ENCODE measurements around the gene LDLR.
"Not testable (repeated sequence)": the region's sequence is repeated elsewhere in the genome, so short reads cannot be mapped to it uniquely, and the experiment has no call there.

The LDLR gene

DNA sequence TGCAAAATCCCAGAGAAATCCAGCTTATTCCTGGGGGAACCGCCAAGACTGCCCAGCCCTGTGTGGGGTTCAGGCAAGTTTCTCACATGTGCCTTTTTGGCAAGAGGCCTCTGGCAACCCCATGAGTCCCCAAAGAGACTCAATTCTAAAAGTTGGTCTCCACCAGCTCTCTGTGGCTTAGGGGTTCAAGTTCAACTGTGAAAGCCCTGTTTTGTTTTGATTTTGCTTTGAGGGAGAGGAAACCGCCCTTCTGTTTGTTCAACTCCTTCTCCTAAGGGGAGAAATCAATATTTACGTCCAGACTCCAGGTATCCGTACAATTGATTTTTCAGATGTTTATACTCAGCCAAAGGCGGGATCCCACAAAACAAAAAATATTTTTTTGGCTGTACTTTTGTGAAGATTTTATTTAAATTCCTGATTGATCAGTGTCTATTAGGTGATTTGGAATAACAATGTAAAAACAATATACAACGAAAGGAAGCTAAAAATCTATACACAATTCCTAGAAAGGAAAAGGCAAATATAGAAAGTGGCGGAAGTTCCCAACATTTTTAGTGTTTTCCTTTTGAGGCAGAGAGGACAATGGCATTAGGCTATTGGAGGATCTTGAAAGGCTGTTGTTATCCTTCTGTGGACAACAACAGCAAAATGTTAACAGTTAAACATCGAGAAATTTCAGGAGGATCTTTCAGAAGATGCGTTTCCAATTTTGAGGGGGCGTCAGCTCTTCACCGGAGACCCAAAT is 583 bp upstream of the LDLR start:
- no peaks in the 10 kb centered on the region for H3K27me3 ChIP-seq (ENCODE audit: insufficient read depth, low read length)
- peaks cover 21% of the 10 kb centered on the region for H3K36me3 ChIP-seq (ENCODE audit: insufficient read depth, low read length)
- H3K9me3 ChIP-seq (ENCODE audit: low read length) = no peaks in the 10 kb centered on the region
- peaks cover 26% of the 10 kb centered on the region for H3K4me1 ChIP-seq (ENCODE audit: insufficient read depth, low read length)
- H3K4me3 ChIP-seq (ENCODE audit: low read length) = peak overlapping the region; percentile 67
- no peak overlapping the region for H2AFZ ChIP-seq (ENCODE audit: low read depth, low read length)

DNA sequence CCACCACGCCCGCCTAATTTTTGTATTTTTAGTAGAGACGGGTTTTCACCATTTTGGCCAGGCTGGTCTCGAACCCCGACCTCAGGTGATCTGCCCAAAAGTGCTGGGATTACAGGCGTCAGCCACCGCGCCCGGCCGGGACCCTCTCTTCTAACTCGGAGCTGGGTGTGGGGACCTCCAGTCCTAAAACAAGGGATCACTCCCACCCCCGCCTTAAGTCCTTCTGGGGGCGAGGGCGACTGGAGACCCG is 676 bp downstream of the LDLR start:
- not testable (repeated sequence) for H2AFZ ChIP-seq (ENCODE audit: low read depth, low read length)
- Histone ChIP-seq H3K4me3 (ENCODE audit: low read length) (peak overlapping the region; percentile 67), H3K4me1 (ENCODE audit: insufficient read depth, low read length) (peaks cover 26% of the 10 kb centered on the region)

DNA sequence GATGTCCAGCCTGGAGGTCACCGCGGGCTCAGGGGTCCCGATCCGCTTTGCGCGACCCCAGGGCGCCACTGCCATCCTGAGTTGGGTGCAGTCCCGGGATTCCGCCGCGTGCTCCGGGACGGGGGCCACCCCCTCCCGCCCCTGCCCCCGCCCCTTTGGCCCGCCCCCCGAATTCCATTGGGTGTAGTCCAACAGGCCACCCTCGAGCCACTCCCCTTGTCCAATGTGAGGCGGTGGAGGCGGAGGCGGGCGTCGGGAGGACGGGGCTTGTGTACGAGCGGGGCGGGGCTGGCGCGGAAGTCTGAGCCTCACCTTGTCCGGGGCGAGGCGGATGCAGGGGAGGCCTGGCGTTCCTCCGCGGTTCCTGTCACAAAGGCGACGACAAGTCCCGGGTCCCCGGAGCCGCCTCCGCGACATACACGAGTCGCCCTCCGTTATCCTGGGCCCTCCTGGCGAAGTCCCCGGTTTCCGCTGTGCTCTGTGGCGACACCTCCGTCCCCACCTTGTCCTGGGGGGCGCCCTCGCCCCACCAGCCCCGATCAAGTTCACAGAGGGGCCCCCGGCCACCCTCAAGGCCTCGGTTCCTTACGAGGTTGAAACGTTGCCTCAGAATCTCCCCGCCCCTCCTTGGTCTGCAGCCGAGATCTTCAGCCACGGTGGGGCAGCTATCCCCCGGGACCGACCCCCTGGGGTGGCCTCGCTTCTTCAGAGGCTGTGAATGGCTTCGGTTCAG is 1.2 kb downstream of the LDLR start:
- peak overlapping the region; percentile 67 for H3K4me3 ChIP-seq (ENCODE audit: low read length)
- H2AFZ ChIP-seq (ENCODE audit: low read depth, low read length) = no peak overlapping the region
- no peaks in the 10 kb centered on the region for H3K27me3 ChIP-seq (ENCODE audit: insufficient read depth, low read length)
- H3K9me3 ChIP-seq (ENCODE audit: low read length) = no peaks in the 10 kb centered on the region
- peaks cover 33% of the 10 kb centered on the region for H3K36me3 ChIP-seq (ENCODE audit: insufficient read depth, low read length)
- H3K4me1 ChIP-seq (ENCODE audit: insufficient read depth, low read length) = peaks cover 24% of the 10 kb centered on the region

More for the DNA sequence above, 676 bp downstream of the LDLR start:
- peaks cover 31% of the 10 kb centered on the region for H3K36me3 ChIP-seq (ENCODE audit: insufficient read depth, low read length)
- not testable (repeated sequence) for H3K27me3 ChIP-seq (ENCODE audit: insufficient read depth, low read length); H3K9me3 ChIP-seq (ENCODE audit: low read length)

DNA sequence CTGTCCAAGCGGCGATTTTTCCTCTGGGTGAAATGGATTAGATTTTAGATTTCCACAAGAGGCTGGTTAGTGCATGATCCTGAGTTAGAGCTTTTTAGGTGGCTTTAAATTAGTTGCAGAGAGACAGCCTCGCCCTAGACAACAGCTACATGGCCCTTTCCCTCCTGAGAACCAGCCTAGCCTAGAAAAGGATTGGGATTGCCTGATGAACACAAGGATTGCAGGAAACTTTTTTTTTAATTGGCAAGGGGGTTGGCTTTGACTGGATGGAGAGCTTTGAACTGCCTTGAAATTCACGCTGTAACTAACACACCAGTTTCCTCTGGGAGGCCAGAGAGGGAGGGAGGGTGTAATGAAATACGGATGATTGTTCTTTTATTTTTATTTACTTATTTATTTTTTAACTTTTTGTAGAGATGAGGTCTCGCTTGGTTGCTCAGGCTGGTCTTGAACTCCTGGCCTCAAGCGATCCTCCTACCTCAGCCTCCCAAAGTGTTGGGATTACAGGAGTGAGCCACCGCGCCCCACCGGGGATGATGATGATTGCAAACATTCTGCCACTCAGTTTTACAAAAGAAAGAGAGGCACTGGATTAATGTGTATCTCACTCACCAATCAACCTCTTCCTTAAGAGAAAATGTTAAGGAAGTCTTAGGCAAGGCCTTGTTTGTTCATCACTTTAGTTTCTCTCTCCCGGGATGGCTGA is 1.9 kb downstream of the LDLR start:
- Histone ChIP-seq H2AFZ (ENCODE audit: low read depth, low read length) (no peak overlapping the region), H3K4me1 (ENCODE audit: insufficient read depth, low read length) (peaks cover 21% of the 10 kb centered on the region), H3K27me3 (ENCODE audit: insufficient read depth, low read length) (no peaks in the 10 kb centered on the region), H3K36me3 (ENCODE audit: insufficient read depth, low read length) (peaks cover 39% of the 10 kb centered on the region), H3K4me3 (ENCODE audit: low read length) (peak overlapping the region; percentile 67), H3K9me3 (ENCODE audit: low read length) (peaks cover 3% of the 10 kb centered on the region)

DNA sequence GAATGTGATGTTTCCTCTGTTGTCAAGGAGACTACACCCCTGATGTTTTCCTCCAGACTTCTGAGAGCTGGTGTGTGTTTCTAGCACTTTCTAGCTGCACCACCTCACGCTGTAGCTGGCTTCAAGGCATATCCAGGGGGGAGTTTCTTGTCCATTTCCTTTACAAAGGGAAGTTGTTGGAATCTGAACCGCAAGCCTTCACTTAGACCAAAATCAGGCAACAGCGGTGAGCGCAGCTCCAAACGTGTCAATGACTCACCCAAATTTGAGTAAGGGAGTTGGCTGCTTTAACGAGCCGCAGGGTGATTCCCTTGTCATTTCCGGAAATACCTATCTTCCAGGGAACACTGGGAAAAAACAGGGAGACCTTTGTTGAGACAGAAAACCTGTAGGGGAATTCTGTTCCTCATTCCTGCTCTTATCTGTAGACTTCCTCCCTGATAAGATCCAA is 2.5 kb downstream of the LDLR start:
- Histone ChIP-seq H3K27me3 (ENCODE audit: insufficient read depth, low read length) (no peaks in the 10 kb centered on the region), H3K36me3 (ENCODE audit: insufficient read depth, low read length) (peaks cover 45% of the 10 kb centered on the region), H3K4me1 (ENCODE audit: insufficient read depth, low read length) (peaks cover 21% of the 10 kb centered on the region), H3K4me3 (ENCODE audit: low read length) (peak overlapping the region; percentile 67), H3K9me3 (ENCODE audit: low read length) (peaks cover 3% of the 10 kb centered on the region), H2AFZ (ENCODE audit: low read depth, low read length) (no peak overlapping the region)

DNA sequence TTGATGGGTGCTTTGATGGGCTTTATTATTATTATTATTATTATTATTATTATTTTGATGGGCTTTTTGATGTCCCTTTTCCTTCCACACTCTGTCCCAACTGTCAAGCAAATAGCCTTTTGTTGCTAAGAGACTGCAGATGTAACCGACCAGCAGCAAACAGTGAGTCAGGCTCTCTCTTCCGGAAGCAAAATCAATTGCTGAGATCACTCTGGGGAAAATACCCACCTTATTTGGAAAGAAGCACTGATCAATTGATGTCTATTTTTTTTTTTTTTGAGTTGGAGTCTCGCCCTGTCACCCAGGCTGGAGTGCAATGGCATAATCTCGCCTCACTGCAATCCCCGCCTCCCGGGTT is 2.9 kb downstream of the LDLR start:
- no peak overlapping the region for H2AFZ ChIP-seq (ENCODE audit: low read depth, low read length)
- peak overlapping the region; percentile 67 for H3K4me3 ChIP-seq (ENCODE audit: low read length)
- peaks cover 21% of the 10 kb centered on the region for H3K4me1 ChIP-seq (ENCODE audit: insufficient read depth, low read length)
- peaks cover 3% of the 10 kb centered on the region for H3K9me3 ChIP-seq (ENCODE audit: low read length)
- H3K27me3 ChIP-seq (ENCODE audit: insufficient read depth, low read length) = no peaks in the 10 kb centered on the region
- peaks cover 49% of the 10 kb centered on the region for H3K36me3 ChIP-seq (ENCODE audit: insufficient read depth, low read length)

DNA sequence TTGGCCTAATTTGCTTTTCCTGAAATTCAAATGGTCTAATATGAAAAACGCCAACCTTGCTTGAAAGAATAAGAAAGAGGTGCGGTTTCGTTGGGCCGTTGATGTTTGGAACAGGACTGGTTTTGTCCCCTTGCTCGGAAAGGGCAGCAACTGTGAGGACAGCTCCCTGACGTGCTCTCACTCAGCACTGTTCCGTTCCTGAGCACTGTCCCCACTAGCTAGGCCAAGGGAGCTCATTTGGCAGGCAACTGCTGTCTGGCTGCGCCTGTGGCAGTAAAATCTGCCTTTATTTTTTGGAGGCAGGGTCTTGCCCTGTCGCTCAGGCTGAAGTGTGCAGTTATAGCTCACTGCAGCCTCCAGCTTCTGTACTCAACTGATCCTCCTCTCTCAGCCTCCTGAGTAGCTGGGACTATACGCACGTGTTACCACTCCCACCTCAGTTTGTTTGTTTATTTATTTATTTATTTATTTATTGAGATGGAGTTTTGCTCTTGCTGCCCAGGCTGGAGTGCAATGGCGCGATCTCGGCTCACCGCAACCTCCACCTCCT is 4.5 kb downstream of the LDLR start:
- H3K4me1 ChIP-seq (ENCODE audit: insufficient read depth, low read length) = peaks cover 16% of the 10 kb centered on the region
- H3K27me3 ChIP-seq (ENCODE audit: insufficient read depth, low read length) = no peaks in the 10 kb centered on the region
- peaks cover 3% of the 10 kb centered on the region for H3K9me3 ChIP-seq (ENCODE audit: low read length)
- H2AFZ ChIP-seq (ENCODE audit: low read depth, low read length) = no peak overlapping the region
- peaks cover 61% of the 10 kb centered on the region for H3K36me3 ChIP-seq (ENCODE audit: insufficient read depth, low read length)
- H3K4me3 ChIP-seq (ENCODE audit: low read length) = no peak overlapping the region

DNA sequence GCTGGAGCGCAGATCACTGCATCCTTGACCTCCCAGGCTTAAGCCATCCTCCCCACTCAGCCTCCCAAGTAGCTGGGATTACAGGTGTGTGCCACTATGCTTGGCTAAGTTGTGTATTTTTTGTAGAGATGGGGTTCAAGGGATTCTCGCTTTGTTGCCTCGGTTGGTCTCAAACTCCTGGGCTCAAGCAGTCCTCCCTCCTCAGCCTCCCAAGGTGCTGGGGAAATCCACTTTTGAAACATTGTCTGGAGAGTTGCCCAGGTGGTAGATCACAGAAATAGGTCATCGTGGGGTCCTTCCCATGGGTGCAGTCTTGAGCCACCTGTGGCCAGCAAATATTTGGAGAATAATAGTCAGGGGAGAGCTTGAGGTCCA is 5.2 kb downstream of the LDLR start:
- Histone ChIP-seq H3K27me3 (ENCODE audit: insufficient read depth, low read length) (no peaks in the 10 kb centered on the region), H3K36me3 (ENCODE audit: insufficient read depth, low read length) (peaks cover 68% of the 10 kb centered on the region), H3K9me3 (ENCODE audit: low read length) (peaks cover 3% of the 10 kb centered on the region), H2AFZ (ENCODE audit: low read depth, low read length) (no peak overlapping the region), H3K4me1 (ENCODE audit: insufficient read depth, low read length) (peaks cover 16% of the 10 kb centered on the region), H3K4me3 (ENCODE audit: low read length) (no peak overlapping the region)

DNA sequence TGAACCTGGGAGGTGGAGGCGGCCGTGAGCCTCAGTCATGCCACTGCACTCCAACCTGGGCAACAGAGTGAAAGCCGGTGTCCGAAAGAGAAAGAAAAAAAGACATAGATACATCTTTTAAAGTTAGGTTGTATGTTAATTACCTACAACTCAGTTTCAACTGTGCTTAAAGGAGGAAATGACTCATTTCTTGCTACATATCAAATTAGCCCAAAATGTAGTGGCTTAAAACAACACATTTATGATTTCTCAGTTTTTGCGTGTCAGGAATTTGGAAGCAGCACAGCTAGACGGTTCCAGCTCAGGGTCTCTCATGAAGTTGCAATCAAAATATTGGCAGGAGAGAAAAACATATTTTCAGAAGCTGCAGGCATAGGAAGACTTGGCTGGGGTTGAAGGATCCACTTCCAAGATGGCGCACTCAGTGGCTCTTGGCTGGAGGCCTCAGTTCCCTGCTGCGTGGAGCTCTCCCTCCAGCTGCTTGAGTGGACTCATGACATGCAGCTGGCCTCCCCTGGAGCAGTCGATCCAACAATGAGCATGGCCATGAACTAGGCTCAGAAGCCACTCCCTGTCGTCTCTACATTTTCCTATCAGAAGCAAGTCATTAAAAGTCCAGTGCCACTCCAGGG is 7.1 kb downstream of the LDLR start:
- peaks cover 3% of the 10 kb centered on the region for H3K9me3 ChIP-seq (ENCODE audit: low read length)
- no peak overlapping the region for H2AFZ ChIP-seq (ENCODE audit: low read depth, low read length)
- H3K4me1 ChIP-seq (ENCODE audit: insufficient read depth, low read length) = peaks cover 15% of the 10 kb centered on the region
- peaks cover 79% of the 10 kb centered on the region for H3K36me3 ChIP-seq (ENCODE audit: insufficient read depth, low read length)
- H3K4me3 ChIP-seq (ENCODE audit: low read length) = no peak overlapping the region
- no peaks in the 10 kb centered on the region for H3K27me3 ChIP-seq (ENCODE audit: insufficient read depth, low read length)

DNA sequence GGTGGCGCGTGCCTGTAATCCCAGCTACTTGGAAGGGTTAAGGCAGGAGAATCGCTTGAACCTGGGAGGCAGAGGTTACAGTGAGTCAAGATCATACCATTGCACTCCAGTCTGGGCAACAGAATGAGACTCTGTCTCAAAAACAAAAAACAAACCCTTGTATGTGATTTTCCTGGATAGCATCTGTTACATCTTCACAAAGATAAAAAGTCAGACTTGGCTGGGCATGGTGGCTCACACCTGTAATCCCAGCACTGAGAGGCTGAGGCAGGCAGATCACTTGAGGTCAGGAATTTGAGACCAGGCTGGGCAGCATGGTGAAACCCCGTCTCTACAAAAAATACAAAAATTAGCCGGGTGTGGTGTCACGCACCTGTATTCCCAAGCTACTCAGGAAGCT is 8.1 kb downstream of the LDLR start:
- not testable (repeated sequence) for H3K4me1 ChIP-seq (ENCODE audit: insufficient read depth, low read length); H3K27me3 ChIP-seq (ENCODE audit: insufficient read depth, low read length); H2AFZ ChIP-seq (ENCODE audit: low read depth, low read length); H3K9me3 ChIP-seq (ENCODE audit: low read length); H3K4me3 ChIP-seq (ENCODE audit: low read length)
- peaks cover 77% of the 10 kb centered on the region for H3K36me3 ChIP-seq (ENCODE audit: insufficient read depth, low read length)

DNA sequence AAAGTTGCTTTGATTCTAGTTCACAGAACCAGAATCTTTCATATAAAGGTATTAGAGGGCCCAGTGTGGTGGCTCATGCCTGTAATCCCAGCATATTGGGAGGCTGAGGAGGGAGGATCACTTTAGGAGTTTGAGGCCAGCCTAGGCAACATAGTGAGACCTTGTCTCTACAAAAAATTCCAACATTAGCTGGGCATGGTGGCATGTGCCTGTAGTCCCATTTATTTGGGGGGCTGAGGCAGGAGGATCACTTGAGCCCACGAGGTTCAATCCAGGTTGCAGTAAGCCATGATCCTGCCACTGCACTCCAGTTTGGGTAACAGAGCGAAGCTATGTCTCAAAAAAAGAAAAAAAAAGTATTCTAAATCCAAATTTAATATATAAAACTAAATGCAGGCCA is 9.1 kb downstream of the LDLR start:
- Histone ChIP-seq H3K27me3 (ENCODE audit: insufficient read depth, low read length) (no peaks in the 10 kb centered on the region), H3K4me3 (ENCODE audit: low read length) (no peak overlapping the region), H3K4me1 (ENCODE audit: insufficient read depth, low read length) (no peaks in the 10 kb centered on the region), H3K36me3 (ENCODE audit: insufficient read depth, low read length) (peaks cover 78% of the 10 kb centered on the region), H2AFZ (ENCODE audit: low read depth, low read length) (no peak overlapping the region), H3K9me3 (ENCODE audit: low read length) (peaks cover 3% of the 10 kb centered on the region)

DNA sequence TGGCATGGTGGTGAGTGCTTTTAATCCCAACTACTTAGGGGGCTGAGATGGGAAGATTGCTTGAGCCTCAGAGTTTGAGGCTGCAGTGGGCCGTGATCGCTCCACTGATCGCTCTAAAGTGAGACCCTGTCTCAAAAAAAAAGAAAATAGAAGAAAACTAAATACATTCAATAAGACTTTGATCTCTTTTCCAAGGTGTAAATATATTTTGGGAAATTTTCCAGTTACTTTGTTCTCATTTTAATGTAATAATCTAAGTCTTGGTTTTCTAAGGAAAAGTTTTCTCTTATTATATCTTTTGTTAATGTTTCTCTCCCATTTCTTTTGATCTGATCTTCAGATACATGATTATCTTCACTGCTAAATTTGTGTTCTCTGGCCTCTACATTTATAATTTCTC is 9.6 kb downstream of the LDLR start:
- Histone ChIP-seq H3K36me3 (ENCODE audit: insufficient read depth, low read length) (peaks cover 79% of the 10 kb centered on the region), H3K9me3 (ENCODE audit: low read length) (peaks cover 3% of the 10 kb centered on the region), H3K4me3 (ENCODE audit: low read length) (no peak overlapping the region), H3K27me3 (ENCODE audit: insufficient read depth, low read length) (no peaks in the 10 kb centered on the region), H3K4me1 (ENCODE audit: insufficient read depth, low read length) (no peaks in the 10 kb centered on the region), H2AFZ (ENCODE audit: low read depth, low read length) (no peak overlapping the region)

DNA sequence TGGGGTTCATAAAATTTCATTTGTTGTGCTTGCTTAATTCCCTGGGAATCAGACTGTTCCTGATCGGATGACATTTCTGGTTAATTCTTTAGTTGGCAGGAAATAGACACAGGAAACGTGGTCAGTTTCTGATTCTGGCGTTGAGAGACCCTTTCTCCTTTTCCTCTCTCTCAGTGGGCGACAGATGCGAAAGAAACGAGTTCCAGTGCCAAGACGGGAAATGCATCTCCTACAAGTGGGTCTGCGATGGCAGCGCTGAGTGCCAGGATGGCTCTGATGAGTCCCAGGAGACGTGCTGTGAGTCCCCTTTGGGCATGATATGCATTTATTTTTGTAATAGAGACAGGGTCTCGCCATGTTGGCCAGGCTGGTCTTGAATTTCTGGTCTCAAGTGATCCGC is 10.8 kb downstream of the LDLR start:
- peaks cover 80% of the 10 kb centered on the region for H3K36me3 ChIP-seq (ENCODE audit: insufficient read depth, low read length)
- H3K9me3 ChIP-seq (ENCODE audit: low read length) = peaks cover 3% of the 10 kb centered on the region
- H3K27me3 ChIP-seq (ENCODE audit: insufficient read depth, low read length) = no peaks in the 10 kb centered on the region
- H2AFZ ChIP-seq (ENCODE audit: low read depth, low read length) = no peak overlapping the region
- no peak overlapping the region for H3K4me3 ChIP-seq (ENCODE audit: low read length)
- H3K4me1 ChIP-seq (ENCODE audit: insufficient read depth, low read length) = no peaks in the 10 kb centered on the region
